Stimulated activated CD4-positive, alpha-beta T cell treated with anti-CD3 and anti-CD28 coated beads, Interleukin-12 subunit alpha, Interleukin-12 subunit beta, amount 100 ng/mL, for 48 hours (primary cell): ENCODE data around the gene CSK.

Source experiments
- DNase-seq, 3 donors: peaks; one replicate each; pipeline ENCODE4 v3.0.0-alpha.2; 2020; ENCODE audit warnings: low read depth in 2 of 3, low spot score in 1 of 3

The CSK gene

DNA sequence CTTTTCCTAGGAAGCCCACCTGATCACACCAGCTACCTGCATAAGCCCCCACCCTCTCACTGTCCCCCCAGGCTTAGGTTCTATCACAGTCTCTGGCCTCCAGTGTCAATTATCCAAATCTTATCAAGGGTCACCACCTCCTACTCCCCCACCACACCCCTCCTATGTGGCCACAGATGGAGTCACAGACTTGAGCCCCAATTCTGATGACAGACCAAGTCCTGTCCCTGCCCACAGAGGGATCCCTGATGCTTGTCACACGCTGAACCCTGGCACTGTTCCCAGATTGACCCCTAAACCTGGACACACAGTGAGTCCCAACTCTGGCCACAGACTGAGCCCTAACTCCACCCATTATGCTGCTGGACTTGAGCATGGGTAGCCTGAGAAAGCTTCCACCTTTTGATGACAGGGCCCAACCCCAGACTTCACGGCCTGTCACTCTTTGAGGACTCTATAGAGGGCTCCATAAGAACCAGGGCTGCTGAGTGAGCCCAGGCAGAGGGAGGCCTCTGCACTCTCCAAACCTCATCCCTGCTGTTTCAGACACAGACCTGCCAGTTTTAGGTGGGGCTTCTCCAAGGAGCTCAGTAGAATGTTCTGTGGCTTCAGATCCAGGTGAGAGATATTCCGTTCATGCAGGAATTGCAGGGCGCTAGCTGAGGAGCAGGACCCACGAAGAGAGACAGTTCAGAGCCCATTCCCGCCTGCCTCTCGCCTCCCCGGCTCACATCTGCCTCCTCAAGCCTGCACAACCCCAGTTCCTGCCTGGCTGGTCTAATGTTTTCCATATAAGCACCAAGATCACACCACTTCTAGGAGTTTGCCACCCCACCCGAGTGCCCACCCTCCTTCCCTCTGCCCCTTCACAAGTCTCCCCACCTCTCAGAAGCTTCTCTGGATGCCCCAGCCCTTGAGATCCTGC lies 59.2 kb downstream of the CSK start:
- no peak for DNase-seq

DNA sequence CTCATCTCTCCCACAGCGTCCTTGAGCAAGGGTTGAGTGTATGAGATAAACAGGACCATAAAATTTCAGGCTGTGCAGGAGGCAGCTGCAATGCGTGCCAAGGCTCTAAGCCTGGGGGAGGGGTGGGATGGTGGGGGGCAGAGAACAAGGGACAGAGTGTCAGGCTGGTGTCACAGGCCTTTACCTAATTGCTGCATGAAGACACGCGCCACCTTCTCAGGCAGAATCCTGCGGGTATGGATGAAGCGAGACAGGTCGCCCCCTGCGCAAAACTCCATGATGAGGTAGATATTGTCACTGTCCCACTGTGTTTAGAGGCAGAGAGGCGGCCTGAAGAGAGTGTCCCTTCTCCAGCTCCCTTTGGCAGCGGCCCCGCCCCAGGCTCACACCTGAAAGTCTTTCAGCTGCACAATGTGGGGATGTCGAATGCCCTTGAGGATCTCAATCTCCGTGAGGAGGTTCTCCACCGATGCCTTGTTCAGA lies 60.1 kb downstream of the CSK start:
- DNase-seq = no peak

DNA sequence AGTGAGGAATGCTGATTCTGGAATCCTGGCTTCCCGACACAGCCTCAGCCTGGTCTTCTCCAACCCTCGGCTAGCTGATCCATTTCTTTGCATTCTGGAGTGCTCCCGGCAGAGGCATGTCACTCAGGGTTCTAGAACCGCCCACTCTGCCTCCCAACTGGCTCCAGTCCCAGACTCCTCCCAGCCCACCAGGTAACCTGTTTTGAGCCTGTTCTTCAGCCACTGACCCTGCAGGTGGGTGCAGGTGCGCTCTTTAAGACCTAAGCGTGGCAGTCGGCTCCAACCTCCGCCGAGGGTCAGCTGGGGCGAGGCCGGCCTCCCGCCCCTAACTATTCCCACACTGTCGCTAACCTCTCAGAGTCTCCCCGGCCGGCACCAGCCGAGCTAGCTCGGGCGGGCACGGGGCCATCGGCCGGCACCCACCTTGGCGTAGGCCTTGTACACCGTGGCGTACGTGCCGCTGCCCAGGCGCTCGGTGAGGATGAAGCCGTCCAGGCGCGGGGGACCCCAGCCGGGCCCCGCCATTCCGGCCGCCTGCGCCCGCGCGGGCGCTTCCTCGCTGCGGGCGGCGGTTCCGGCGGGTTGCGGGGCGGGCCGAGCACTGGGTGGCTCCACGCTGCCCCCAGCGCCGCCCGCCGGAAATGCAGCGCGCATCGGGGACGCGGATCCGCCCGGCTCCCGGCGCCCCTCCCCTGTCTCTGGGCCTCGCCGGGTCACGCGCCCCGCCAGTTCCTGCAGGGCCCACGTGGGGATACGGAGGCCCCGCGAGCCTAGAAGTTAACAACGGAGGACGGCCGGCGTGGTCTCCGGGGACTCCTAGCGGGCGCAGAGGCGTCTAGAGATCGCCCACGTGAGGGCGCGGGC lies 60.9 kb downstream of the CSK start, which contains the start of gene ULK3:
Gene ULK3 (minus strand): TSS at position 576 of the 864 bp plus-strand sequence. CDS start 51 bp downstream, at position 525.
- peak; percentile 85 to 91 (median 90) for DNase-seq

DNA sequence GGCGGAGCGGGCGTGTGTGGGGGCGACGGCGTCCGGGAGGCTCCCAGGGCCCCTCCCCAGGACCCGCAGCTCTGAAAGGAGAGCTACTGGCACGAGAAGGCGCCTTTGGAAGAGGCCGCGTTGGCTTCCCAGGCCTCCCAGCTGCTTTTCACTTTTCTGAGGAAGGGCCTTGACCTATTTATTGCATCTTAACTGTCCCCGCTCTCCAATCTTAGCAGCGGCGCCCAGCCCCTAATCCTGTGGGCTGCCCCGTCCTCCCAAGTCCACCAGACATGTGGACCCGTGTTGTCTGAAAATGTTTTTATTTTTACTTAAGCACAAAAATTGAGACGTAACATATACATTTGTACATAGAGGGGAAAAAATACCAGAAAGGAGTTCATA lies 61.6 kb downstream of the CSK start:
- DNase-seq = no peak

DNA sequence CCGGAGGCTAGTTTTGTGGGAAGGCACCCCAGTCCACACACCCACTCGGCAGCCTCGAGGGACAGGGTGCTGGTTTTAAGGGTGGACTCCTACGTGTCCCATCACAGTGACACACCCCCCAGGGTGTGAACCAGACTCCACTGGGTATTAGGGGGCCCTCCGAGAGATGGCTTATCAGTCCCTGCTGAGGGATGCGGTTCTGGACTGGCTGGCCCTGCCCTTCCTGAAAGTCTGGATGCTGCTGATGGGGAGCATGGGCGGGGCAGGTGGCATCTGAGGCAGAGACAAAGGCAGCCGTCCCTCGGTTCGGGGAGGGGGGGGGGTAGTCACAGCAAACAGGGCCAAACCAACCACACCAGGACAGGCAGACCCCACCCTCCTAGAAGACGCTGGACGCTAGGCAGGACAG lies 62.0 kb downstream of the CSK start:
- DNase-seq = no peak

DNA sequence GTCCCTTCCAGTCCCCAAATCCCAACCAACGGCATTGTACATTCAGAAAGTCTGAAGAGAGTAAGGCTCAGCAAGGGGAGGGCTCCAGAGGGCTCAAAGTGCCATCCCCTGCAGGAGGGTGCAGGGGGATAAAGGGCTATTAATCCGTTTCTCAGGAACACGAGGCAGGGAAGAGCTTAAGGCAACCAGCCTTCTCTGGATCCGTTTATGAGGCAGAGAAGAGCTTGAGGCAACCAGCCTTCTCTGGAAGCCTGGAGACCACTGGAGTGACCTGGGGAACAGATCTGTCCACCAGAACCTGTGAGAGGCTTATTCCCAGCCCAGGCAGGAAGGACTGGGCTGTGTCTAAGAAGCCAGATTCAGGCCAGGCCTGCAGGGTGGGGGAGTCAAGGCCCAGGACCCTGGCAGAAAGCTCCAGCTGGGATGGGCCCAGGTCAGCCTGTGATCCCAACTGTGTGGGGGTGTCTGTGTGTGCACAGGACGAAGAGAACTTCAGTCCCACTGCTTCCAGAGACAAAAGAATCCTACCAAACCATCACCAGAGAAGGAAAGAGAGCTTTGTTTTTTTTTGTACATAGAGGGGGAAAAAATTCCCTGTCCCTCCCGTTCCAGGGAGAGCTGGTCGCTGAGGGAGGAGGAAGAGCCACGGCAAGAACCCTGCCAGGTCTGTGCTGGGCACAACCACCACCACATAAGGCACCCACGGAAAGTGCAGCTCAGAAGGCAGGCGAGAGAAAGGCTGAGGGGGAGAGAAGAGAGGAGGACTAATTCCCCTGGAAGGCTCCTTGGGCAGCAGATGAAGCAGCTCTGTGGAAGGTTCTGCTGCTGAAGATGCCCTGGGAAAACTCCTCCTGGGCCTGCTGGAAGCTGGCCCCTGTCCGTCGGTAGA lies 62.7 kb downstream of the CSK start:
- no peak for DNase-seq

DNA sequence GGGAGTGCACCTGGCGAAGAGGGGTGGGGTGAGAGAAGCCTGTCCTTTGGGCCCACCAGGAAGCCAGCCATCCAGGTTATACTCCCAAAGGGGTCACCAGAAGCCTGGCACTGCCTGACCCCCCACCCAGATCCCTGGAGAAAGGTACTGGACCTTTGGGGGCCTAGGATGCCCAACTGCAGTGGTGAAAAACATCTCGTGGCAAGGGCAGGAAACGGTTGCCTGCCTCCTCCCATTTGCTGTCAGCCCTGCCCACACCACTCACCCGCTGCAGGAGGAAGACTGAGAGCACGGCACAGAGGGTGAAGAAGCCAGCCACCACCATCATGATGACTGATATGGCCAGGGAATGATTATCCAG lies 63.3 kb downstream of the CSK start:
- DNase-seq = peak in 2 of 3 donors; percentile 40

DNA sequence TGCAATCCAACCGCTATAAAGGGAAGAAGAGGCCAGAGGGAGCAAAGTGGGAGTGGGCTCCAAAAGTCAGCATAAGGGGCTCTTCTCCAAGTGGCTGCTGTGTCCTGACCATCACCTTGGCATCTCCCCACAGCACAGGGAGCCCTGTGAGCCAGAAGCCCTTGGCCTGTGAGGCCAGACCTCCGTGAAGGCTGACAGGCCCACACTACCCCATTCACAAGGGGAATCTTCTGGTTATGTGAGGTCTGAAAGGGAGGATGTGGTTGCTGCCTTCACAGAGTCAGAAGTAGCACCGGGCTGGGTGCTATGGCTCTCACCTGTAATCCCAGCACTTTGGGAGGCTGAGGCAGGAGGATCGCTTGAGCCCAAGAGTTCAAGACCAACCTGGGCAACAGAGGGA lies 63.7 kb downstream of the CSK start:
- no peak for DNase-seq

DNA sequence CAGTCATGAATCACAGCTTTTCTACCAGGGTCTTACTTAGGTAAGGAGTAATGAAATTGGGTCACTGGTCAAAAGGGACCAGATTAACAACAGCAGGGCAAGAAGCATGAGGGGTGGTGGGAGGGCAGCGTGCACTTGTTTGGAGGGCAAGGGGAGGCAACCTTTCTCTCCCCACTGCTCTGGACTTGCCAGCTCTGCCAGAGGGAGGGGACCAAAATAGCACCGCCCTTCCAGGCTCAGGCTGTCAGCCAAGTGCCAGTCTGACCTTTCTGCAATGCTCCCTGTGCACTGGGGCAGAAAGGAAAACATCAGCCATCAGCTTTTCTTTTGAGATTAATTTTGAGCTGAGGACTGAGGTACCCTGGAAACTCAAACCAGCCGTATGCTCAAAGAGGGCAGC lies 65.6 kb downstream of the CSK start:
- no peak for DNase-seq

DNA sequence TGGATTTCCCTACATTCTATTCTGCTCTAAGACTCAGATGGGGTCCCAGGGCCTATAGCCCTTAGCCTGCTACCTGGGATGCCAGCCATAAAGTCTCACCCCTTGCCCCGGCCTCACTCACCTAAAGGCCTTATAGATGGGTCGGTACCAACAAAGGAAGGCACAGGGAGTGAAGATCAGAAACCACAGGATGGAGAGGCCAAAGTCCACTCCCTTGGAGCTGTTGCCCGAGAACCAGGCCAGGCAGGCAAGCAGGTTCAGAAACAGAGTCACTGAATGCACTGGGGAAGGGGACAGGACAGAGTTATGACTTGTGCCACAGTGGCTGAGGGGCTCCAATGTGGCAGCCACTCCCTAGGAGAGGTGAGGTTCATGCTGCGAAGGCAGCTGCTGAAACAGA lies 68.5 kb downstream of the CSK start:
- DNase-seq = no peak

DNA sequence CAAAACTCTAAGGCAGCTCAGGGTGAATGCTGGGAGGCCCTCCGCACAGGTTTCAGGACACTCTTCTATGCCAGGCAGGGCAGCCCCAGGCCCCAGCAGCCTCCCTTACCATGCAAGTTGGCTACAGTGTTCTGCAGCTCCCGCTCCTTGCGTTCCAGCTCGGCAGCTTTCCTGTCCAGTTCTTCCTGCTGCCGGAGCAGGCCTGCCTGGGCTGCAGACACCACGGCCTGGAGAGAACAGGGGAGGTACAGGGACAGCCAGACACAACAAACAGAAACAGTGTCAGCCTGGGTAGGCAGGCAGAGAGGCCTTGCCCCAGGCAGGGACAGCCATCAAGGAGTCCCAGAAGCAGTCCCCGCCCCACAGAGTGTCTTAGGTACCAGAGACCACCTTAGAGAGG lies 70.1 kb downstream of the CSK start:
- DNase-seq = no peak
